Epithelial cell of esophagus (primary cell): ENCODE results near the gene APCDD1L.

Experiments used
- DNase-seq: peaks from one replicate; pipeline ENCODE4 v3.0.0; 2010; ENCODE audit warnings: low read depth
- H3K4me3 ChIP-seq: 2 replicates; pipeline ENCODE4 v1.5.1; 2011; ENCODE audit warnings: mild to moderate bottlenecking, low read length, control low read depth
- CTCF ChIP-seq: IDR thresholded peaks from 2 replicates; pipeline ENCODE4 v1.5.1; 2011; ENCODE audit warnings: low read depth, mild to moderate bottlenecking, low read length, control low read depth, inconsistent platforms; ENCODE audit not compliant: insufficient read depth; ENCODE audit errors: missing control alignments

Gene APCDD1L

DNA sequence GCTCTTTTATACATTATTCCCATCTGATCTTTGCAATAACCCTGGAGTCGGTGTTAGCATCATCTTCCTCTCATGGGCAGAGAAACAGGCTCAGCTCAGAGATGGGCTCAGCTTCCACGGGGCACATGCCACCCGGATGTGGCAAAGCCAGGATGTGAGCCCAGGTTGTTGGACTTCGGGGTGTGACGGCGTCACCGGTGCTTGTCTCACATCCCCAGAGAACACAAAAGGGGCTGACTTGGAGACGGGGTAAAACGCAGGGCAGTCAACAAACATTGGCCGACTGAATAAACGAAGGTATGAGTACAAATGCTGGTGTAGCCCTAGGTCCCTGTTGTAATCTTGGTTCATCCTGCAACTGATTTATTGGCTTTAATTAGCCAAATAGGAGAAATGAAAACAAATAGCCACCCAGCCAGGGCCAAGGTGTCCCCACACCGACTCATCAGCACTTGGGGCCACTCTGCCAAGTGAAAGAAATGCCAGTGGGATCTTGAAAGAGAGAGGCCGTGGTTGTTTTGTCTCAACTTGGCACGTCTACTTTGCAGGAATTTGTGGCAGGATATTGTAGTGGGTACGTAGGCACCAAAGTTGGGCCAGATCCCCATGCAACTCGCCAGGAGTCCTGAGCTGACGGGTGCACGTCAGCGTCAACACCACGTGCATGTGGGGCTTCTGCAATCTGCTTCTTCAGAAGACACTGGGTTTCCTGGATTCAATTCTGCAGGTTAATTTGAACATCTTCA is 42.8 kb downstream of the APCDD1L start:
- no peak for TF ChIP-seq CTCF
- no peak for DNase-seq
- H3K4me3 ChIP-seq = no peak overlapping the region

DNA sequence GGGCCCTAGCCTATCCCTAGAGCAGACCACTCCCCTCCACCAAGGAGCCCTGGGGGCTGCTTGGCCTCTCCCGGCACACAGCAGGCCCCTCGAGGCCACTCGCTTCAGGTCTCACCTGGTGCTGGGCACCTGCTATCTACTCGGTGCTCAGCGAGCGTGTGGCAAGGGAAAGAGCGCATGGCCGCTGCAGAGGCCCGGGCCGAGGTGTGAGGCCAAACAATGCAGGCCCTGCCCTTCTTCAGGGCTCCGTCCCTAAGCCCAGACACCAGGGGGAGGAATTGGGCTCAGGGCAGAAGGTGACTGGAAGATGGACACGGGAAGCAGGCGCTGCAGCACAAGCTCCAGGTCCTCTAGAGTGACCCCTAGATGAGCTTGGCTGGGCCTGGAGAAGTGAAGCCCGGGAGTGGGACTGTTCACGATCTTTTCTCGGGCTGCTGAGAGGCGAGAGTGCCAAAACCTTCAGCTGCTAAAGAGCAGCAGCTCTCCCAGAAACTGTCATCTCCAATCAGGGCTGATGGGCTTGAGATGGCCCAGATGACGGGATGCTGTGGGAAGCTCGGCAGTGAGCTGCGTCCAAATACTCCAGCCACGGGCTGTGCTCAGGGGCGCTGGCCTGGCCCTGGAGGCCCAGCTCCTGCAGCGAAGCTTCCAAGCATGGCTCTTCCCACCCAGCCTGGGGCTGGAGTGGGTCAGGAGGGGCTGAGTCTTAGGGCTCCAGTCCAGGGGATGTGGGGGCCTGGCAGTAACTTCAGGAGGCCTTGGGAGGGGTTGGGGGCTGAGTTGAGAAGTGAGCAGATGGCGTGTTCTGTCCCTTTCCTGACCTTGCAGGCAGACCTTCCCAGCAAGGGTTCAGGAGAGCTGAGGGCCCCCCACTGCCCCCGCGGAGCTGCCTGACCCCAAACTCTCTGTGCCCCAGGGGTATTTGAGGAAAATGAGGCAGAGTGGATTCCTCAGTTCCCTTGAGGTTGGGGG is 43.7 kb downstream of the APCDD1L start:
- TF ChIP-seq CTCF = no peak
- no peak for DNase-seq
- H3K4me3 ChIP-seq = no peak overlapping the region

DNA sequence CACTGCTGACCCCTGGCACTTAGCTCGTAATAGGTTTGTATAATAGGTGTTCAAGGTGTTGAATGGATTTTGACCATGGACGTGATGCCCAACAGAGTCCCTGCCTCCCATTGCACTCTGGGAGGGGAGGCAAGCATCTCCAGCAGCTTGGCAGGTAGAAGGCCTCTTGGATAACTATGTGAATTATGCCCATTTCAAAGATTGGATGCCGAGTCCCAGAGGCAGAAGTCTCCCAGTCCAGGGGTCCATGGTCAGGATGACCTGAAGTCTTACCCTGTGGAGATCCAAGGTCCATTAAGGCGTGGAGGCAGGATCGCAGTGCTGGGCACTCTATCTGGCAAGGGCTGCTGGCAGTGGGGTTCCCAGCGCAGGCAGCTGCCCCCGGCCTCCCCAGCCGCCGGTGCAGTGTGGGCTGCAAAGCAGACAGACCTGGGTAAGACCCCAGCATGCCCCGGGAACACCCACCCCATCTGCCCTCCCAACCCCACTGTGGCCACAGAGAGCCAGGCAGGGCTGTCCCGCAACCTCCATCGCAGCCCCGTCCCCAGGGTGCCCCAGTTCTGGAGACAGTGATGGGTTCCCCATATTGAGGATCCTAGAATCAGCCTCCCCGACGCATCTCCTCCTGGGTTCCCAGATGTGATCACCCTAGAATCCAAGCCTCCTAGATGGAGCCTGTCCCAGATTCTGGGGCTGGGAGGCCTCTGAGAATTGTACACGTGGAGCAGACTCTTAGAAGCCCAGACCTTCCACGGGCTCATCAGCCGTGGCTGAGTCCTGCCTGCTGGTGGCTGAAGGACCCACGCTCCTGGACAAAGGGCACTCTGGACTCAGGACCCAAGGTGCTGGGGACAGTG is 44.6 kb downstream of the APCDD1L start:
- DNase-seq = no peak
- H3K4me3 ChIP-seq = no peak overlapping the region
- no peak for TF ChIP-seq CTCF

GRCh38 chr20:58469616-58470015 is 45.6 kb downstream of the APCDD1L start:
- DNase-seq = no peak
- H3K4me3 ChIP-seq = no peak overlapping the region
- TF ChIP-seq CTCF = no peak

DNA sequence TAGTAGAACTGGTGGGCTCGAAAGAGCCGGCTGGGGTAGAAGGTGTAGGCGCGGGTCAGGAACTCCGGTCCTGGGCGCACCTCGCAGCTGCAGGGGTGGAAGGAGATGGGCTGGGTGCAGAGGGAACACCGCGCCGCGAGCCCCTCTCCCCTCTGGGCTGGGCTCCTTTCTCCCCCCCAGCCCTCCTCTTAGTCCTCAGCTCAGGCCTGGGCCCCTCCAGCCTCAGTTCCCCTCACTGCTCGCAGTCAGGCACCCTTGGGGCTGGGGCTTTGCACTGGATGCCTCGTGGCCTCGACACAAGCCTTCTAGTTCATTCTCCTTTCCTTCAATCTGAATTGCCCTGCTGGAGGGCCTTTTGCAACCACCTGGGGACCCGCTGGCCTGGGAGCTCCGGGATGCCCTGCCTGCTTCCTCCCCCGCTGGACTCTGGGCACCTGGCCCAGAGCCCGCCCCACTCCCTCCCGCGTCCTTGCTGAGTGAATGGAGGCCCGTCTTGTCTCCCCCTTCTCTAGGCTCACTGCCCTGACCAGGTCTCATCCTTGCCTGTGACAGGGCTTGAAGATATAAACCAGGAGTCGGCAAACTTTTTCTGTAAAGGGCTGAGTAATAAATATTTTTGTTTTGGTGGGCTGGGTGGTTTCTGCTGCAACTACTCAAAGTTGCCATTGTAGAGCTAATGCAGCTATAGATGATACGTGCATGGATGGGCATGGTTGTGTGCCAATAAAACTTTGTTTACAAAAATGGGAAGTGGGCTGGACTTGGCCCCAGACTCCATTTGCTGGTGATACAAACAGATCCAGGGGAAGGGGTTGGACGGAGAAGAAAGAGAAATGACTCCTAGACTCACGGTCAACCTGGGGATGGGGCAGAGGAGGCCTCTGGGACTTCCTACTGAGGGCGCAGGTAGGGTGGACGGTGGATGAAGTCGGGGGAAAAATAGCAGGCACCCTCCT is 47.3 kb downstream of the APCDD1L start:
- no peak overlapping the region for H3K4me3 ChIP-seq
- TF ChIP-seq CTCF = no peak
- no peak for DNase-seq
